Measurements from ENCODE around the gene KLHL4.
"Not testable (repeated sequence)": the region's sequence is repeated elsewhere in the genome, so short reads cannot be mapped to it uniquely, and the experiment has no call there.

The KLHL4 gene

GRCh38 chrX:87582453-87582852 lies 64.9 kb downstream of the KLHL4 start:
- no peak for DNase-seq (ENCODE audit: extremely low read depth, low read depth)
- no peak for TF ChIP-seq CTCF (IDR thresholded peaks at IDR 0.05; ENCODE audit: low read depth, low read length)

- DNase-seq (ENCODE audit: extremely low read depth, low read depth): no peak
- TF ChIP-seq CTCF (IDR thresholded peaks at IDR 0.05; ENCODE audit: low read depth, low read length): peak; percentile 42
Observed at GRCh38 chrX:87583679-87584078, 66.1 kb downstream of the KLHL4 start.

- no peak for DNase-seq (ENCODE audit: extremely low read depth, low read depth)
- no peak for TF ChIP-seq CTCF (IDR thresholded peaks at IDR 0.05; ENCODE audit: low read depth, low read length)
Observed at GRCh38 chrX:87616371-87616770, 98.8 kb downstream of the KLHL4 start.

- no peak for DNase-seq (ENCODE audit: extremely low read depth, low read depth)
- no peak for TF ChIP-seq CTCF (IDR thresholded peaks at IDR 0.05; ENCODE audit: low read depth, low read length)
Observed at GRCh38 chrX:87621697-87622096, 104.1 kb downstream of the KLHL4 start.

GRCh38 chrX:87626996-87627395 lies 109.4 kb downstream of the KLHL4 start:
- no peak for DNase-seq (ENCODE audit: extremely low read depth, low read depth)
- no peak for TF ChIP-seq CTCF (IDR thresholded peaks at IDR 0.05; ENCODE audit: low read depth, low read length)

GRCh38 chrX:87634361-87634760 lies 116.8 kb downstream of the KLHL4 start:
- DNase-seq (ENCODE audit: extremely low read depth, low read depth): no peak
- TF ChIP-seq CTCF (IDR thresholded peaks at IDR 0.05; ENCODE audit: low read depth, low read length): no peak

GRCh38 chrX:87636533-87636932 lies 118.9 kb downstream of the KLHL4 start:
- TF ChIP-seq CTCF (IDR thresholded peaks at IDR 0.05; ENCODE audit: low read depth, low read length): no peak
- DNase-seq (ENCODE audit: extremely low read depth, low read depth): no peak

- DNase-seq (ENCODE audit: extremely low read depth, low read depth): not testable (repeated sequence)
Observed at GRCh38 chrX:87641439-87641838, 123.8 kb downstream of the KLHL4 start.
